Stimulated activated CD8-positive, alpha-beta memory T cell treated with anti-CD3 and anti-CD28 coated beads, Interleukin-7, amount 100 ng/mL, for 48 hours (primary cell): ENCODE data around the gene AKAP4.

ENCODE experiments used
- DNase-seq, 2 donors: peaks; one replicate each; pipeline ENCODE4 v3.0.0-alpha.2; 2020; ENCODE audit warnings: low read depth in 1 of 2; ENCODE audit errors: extremely low read depth in 1 of 2

Gene AKAP4

GRCh38 chrX:50200907-50201306, at the start of gene AKAP4:
Gene AKAP4, minus strand, starts transcription at chrX:50201007. Its CDS starts 118 bp downstream, at chrX:50200889.
- no peak for DNase-seq

- DNase-seq: no peak
Observed at GRCh38 chrX:50211510-50211909, 10.7 kb upstream of the AKAP4 start.

- DNase-seq: no peak
Observed at GRCh38 chrX:50206753-50207152, 5.9 kb upstream of the AKAP4 start.

GRCh38 chrX:50204364-50204899, 3.6 kb upstream of the AKAP4 start, which contains the start of gene CCNB3:
Gene CCNB3, plus strand, starts transcription at chrX:50204765. Its CDS starts 80,399 bp downstream, at chrX:50285164.
- DNase-seq: peak; percentile 29 to 51

GRCh38 chrX:50202539-50202938, 1.7 kb upstream of the AKAP4 start:
- no peak for DNase-seq

- DNase-seq: no peak
Observed at GRCh38 chrX:50198348-50198747, 2.5 kb downstream of the AKAP4 start.

- DNase-seq: no peak
Observed at GRCh38 chrX:50188859-50189600, 11.8 kb downstream of the AKAP4 start.

- DNase-seq: no peak
Observed at GRCh38 chrX:50183891-50184290, 16.9 kb downstream of the AKAP4 start.

GRCh38 chrX:50180073-50180940, 20.5 kb downstream of the AKAP4 start:
- DNase-seq: no peak

GRCh38 chrX:50169717-50170116, 31.1 kb downstream of the AKAP4 start:
- DNase-seq: no peak

GRCh38 chrX:50168241-50168687, 32.5 kb downstream of the AKAP4 start:
- no peak for DNase-seq

- no peak for DNase-seq
Observed at GRCh38 chrX:50167366-50167765, 33.4 kb downstream of the AKAP4 start.

GRCh38 chrX:50165727-50166126, 35.1 kb downstream of the AKAP4 start:
- DNase-seq: no peak

- no peak for DNase-seq
Observed at GRCh38 chrX:50161127-50161526, 39.7 kb downstream of the AKAP4 start.

GRCh38 chrX:50158593-50158992, 42.2 kb downstream of the AKAP4 start:
- no peak for DNase-seq

GRCh38 chrX:50157545-50158135, 43.2 kb downstream of the AKAP4 start:
- DNase-seq: no peak

- no peak for DNase-seq
Observed at GRCh38 chrX:50154429-50154828, 46.4 kb downstream of the AKAP4 start.

GRCh38 chrX:50152456-50152855, 48.4 kb downstream of the AKAP4 start:
- no peak for DNase-seq

GRCh38 chrX:50147972-50148371, 52.8 kb downstream of the AKAP4 start:
- DNase-seq: no peak
